Measurements from ENCODE around the gene CCM2L.

Gene CCM2L

DNA sequence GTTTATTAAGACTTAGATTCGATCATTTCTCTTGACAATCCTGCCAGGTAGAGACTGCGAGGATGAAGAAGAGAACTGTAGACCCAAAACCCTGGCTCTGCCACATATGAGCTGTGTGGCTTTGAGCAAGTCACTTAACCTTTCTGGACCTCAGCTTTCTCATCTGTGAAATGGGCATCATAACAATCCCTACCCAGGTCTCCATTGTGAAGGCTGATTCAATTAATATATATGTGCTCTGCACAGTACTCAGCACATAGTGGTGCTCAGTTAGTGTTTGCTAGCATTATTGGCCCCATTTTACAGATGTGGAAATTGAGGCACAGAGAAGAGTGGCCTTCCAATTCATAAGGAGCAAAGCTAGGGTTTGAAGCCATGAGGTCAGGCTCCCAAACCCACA, 34.4 kb upstream of the CCM2L start:
- Histone ChIP-seq H3K9ac (ENCODE audit: low read length) (no peak overlapping the region), H3K36me3 (ENCODE audit: low read length) (no peaks in the 10 kb centered on the region), H3F3A (ENCODE audit: insufficient read depth) (no peaks in the 10 kb centered on the region), H3K4me2 (ENCODE audit: low read depth, low read length, poor library complexity, severe bottlenecking) (no peak overlapping the region), H3K9me3 (ENCODE audit: insufficient read depth, low read length) (no peaks in the 10 kb centered on the region), H3K27ac (ENCODE audit: low read depth, low read length) (no peak overlapping the region), H3K9me2 (replicated peaks; ENCODE audit: insufficient read depth, low read length) (no peaks in the 10 kb centered on the region), H4K20me1 (ENCODE audit: low read depth, low read length) (no peaks in the 10 kb centered on the region; the same call in 1 of the 2 replicates), H2AFZ (ENCODE audit: low read depth, low read length, severe bottlenecking) (no peak overlapping the region), H3K4me3 (ENCODE audit: insufficient read depth, low read length, poor library complexity, severe bottlenecking) (no peak overlapping the region), H3K79me2 (ENCODE audit: insufficient read depth, low read length) (no peaks in the 10 kb centered on the region), H3K27me3 (ENCODE audit: low read length) (no peaks in the 10 kb centered on the region)
- TF ChIP-seq CTCF (IDR thresholded peaks at IDR 0.05; ENCODE audit: insufficient read depth, low read length, poor library complexity, severe bottlenecking) (no peak), EZH2phosphoT487 (conservative IDR thresholded peaks at IDR 0.05; ENCODE audit: low read length) (no peak)

DNA sequence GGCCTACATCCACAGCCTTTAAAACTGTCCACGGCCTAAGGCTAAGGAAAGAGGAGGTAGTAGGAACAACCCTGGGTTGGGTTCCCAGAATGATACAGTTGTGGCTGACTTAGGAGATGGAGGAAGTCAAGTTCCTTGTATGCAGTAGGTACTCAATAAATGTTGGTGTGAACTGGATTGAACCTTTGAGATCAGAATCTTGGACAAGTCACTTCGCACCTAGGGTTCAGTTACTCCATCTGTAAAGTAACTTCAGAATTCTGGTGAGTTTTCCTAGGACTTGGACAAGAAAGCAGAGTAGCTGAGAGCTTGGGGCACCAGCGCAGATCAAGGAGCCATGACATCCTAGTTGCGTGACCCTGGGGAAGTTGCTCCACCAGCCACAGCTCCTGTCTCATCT, 33.2 kb upstream of the CCM2L start:
- TF ChIP-seq EZH2phosphoT487 (conservative IDR thresholded peaks at IDR 0.05; ENCODE audit: low read length): no peak
- no peak for TF ChIP-seq CTCF (IDR thresholded peaks at IDR 0.05; ENCODE audit: insufficient read depth, low read length, poor library complexity, severe bottlenecking)
- Histone ChIP-seq H3K27ac (ENCODE audit: low read depth, low read length) (no peak overlapping the region), H3F3A (ENCODE audit: insufficient read depth) (no peaks in the 10 kb centered on the region), H3K9me3 (ENCODE audit: insufficient read depth, low read length) (no peaks in the 10 kb centered on the region), H3K4me2 (ENCODE audit: low read depth, low read length, poor library complexity, severe bottlenecking) (no peak overlapping the region), H3K79me2 (ENCODE audit: insufficient read depth, low read length) (no peaks in the 10 kb centered on the region), H3K9me2 (replicated peaks; ENCODE audit: insufficient read depth, low read length) (no peaks in the 10 kb centered on the region), H2AFZ (ENCODE audit: low read depth, low read length, severe bottlenecking) (no peak overlapping the region), H3K9ac (ENCODE audit: low read length) (no peak overlapping the region), H3K36me3 (ENCODE audit: low read length) (no peaks in the 10 kb centered on the region), H4K20me1 (ENCODE audit: low read depth, low read length) (no peaks in the 10 kb centered on the region; the same call in 1 of the 2 replicates), H3K27me3 (ENCODE audit: low read length) (no peaks in the 10 kb centered on the region), H3K4me3 (ENCODE audit: insufficient read depth, low read length, poor library complexity, severe bottlenecking) (no peak overlapping the region)

- H3K4me3 ChIP-seq (ENCODE audit: insufficient read depth, low read length, poor library complexity, severe bottlenecking): no peak overlapping the region
These were observed 30.4 kb upstream of the CCM2L start for GRCh38 chr20:31979713-31980426.

More at GRCh38 chr20:31979713-31980426, 30.4 kb upstream of the CCM2L start:
- no peak for TF ChIP-seq CTCF (IDR thresholded peaks at IDR 0.05; ENCODE audit: insufficient read depth, low read length, poor library complexity, severe bottlenecking)
- no peak for TF ChIP-seq EZH2phosphoT487 (conservative IDR thresholded peaks at IDR 0.05; ENCODE audit: low read length)
- Histone ChIP-seq H3K9me3 (ENCODE audit: insufficient read depth, low read length) (no peaks in the 10 kb centered on the region), H2AFZ (ENCODE audit: low read depth, low read length, severe bottlenecking) (no peak overlapping the region), H3K36me3 (ENCODE audit: low read length) (no peaks in the 10 kb centered on the region), H4K20me1 (ENCODE audit: low read depth, low read length) (no peaks in the 10 kb centered on the region; the same call in 1 of the 2 replicates), H3K4me2 (ENCODE audit: low read depth, low read length, poor library complexity, severe bottlenecking) (no peak overlapping the region), H3F3A (ENCODE audit: insufficient read depth) (no peaks in the 10 kb centered on the region), H3K27me3 (ENCODE audit: low read length) (no peaks in the 10 kb centered on the region), H3K9me2 (replicated peaks; ENCODE audit: insufficient read depth, low read length) (no peaks in the 10 kb centered on the region), H3K9ac (ENCODE audit: low read length) (no peak overlapping the region), H3K79me2 (ENCODE audit: insufficient read depth, low read length) (no peaks in the 10 kb centered on the region), H3K27ac (ENCODE audit: low read depth, low read length) (no peak overlapping the region)
